ENCODE data around the gene CPA1. TPM values are rescaled to one million over a fixed set of nuclear protein-coding genes. Genes with fewer than 3 reads are reported as not detected.

CPA1 gene
- total RNA-seq, 2 donors from 2014 or later, result 26,456 to 42,834 TPM

- TF ChIP-seq CTCF (IDR thresholded peaks at IDR 0.05), result no peak
- no peak for TF ChIP-seq POLR2A (IDR thresholded peaks at IDR 0.05)
- no peak for ATAC-seq
- Histone ChIP-seq H3K4me1 (peaks cover 18% of the 10 kb centered on the region), H3K27ac (no peak overlapping the region), H3K36me3 (replicated peaks in 1 of 2; ENCODE audit: insufficient read depth in 1 of 2, low read depth in 2 of 2) (no peaks in the 10 kb centered on the region), H3K9me3 (no peaks in the 10 kb centered on the region), H3K27me3 (no peaks in the 10 kb centered on the region), H3K4me3 (no peak overlapping the region)
- DNase-seq, result peak in 1 of 4 donors; percentile 7
- WGBS, 2 donors, result 96% methylated on average over 4 of the region's 4 CpGs
- intact Hi-C loops (cut with DNase I), result no loop called here
These were observed 21.8 kb upstream of the CPA1 start for GRCh38 chr7:130358471-130358870.

- H3K36me3 ChIP-seq (replicated peaks in 1 of 2; ENCODE audit: insufficient read depth in 1 of 2, low read depth in 2 of 2), result no peaks in the 10 kb centered on the region
- TF ChIP-seq CTCF (IDR thresholded peaks at IDR 0.05) (no peak), POLR2A (IDR thresholded peaks at IDR 0.05) (no peak)
- H3K4me1 ChIP-seq, result peaks cover 27% of the 10 kb centered on the region
- ATAC-seq (no peak), DNase-seq (peak in 1 of 4 donors; percentile 9)
- no peak overlapping the region for H3K27ac ChIP-seq
- intact Hi-C loops (cut with DNase I), result no loop called here
- no peak overlapping the region for H3K4me3 ChIP-seq
- H3K27me3 ChIP-seq, result no peaks in the 10 kb centered on the region
- 92% methylated on average over 5 of the region's 5 CpGs; no CpG with 5 or more reads in 1 of the 2 donors for WGBS, 2 donors
- no peaks in the 10 kb centered on the region for H3K9me3 ChIP-seq
These were observed 20.9 kb upstream of the CPA1 start for GRCh38 chr7:130359276-130359857.

DNA sequence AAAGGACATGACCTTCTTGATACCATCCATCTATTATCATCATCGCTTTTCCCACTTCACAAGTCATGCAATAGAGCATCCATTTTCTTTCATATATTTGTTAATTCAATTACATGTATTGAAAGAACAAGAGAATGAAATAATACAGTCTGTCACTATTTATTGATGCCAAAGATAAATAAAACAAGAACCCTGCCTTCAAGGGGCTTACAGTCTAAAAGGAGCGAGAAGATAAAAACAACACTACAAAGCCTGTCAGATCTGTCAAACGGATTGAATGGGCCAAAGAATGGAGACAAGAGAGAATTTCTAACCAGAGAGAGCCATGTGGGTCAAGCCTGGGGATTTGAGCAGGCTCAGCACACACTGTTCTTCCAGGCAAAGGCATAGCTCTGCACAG, 19.8 kb upstream of the CPA1 start:
- 88 to 96% methylated on average over 3 of the region's 3 CpGs for WGBS, 2 donors
- H3K9me3 ChIP-seq, result no peaks in the 10 kb centered on the region
- no peaks in the 10 kb centered on the region for H3K27me3 ChIP-seq
- no peak overlapping the region for H3K4me3 ChIP-seq
- intact Hi-C loops (cut with DNase I), result no loop called here
- no peak for ATAC-seq
- H3K4me1 ChIP-seq, result peaks cover 39% of the 10 kb centered on the region
- no peak for DNase-seq
- TF ChIP-seq CTCF (IDR thresholded peaks at IDR 0.05), result no peak
- no peak for TF ChIP-seq POLR2A (IDR thresholded peaks at IDR 0.05)
- no peaks in the 10 kb centered on the region for H3K36me3 ChIP-seq (replicated peaks in 1 of 2; ENCODE audit: insufficient read depth in 1 of 2, low read depth in 2 of 2)
- no peak overlapping the region for H3K27ac ChIP-seq

GRCh38 chr7:130361681-130362080, 18.6 kb upstream of the CPA1 start:
- no peak overlapping the region for H3K27ac ChIP-seq
- no peak for DNase-seq
- no peaks in the 10 kb centered on the region for H3K9me3 ChIP-seq
- intact Hi-C loops (cut with DNase I), result no loop called here
- ATAC-seq, result no peak
- no peaks in the 10 kb centered on the region for H3K36me3 ChIP-seq (replicated peaks in 1 of 2; ENCODE audit: insufficient read depth in 1 of 2, low read depth in 2 of 2)
- H3K4me1 ChIP-seq, result peaks cover 34% of the 10 kb centered on the region
- TF ChIP-seq POLR2A (IDR thresholded peaks at IDR 0.05), result no peak
- TF ChIP-seq CTCF (IDR thresholded peaks at IDR 0.05), result no peak
- 90 to 95% methylated on average over 7 of the region's 7 CpGs for WGBS, 2 donors
- H3K27me3 ChIP-seq, result no peaks in the 10 kb centered on the region
- H3K4me3 ChIP-seq, result no peak overlapping the region

- TF ChIP-seq POLR2A (IDR thresholded peaks at IDR 0.05) (no peak), CTCF (IDR thresholded peaks at IDR 0.05) (no peak)
- Histone ChIP-seq H3K36me3 (replicated peaks in 1 of 2; ENCODE audit: insufficient read depth in 1 of 2, low read depth in 2 of 2) (no peaks in the 10 kb centered on the region), H3K4me1 (peaks cover 29% of the 10 kb centered on the region), H3K4me3 (no peak overlapping the region), H3K9me3 (no peaks in the 10 kb centered on the region), H3K27me3 (no peaks in the 10 kb centered on the region), H3K27ac (no peak overlapping the region)
- 89 to 98% methylated on average over 9 to 10 of the region's 10 CpGs for WGBS, 2 donors
- no peak for DNase-seq
- intact Hi-C loops (cut with DNase I), result no loop called here
- no peak for ATAC-seq
These were observed 18.0 kb upstream of the CPA1 start for GRCh38 chr7:130362251-130362816.
